CD4-positive, alpha-beta T cell treated with Interferon alpha-2 for 1 hour (primary cell): ENCODE measurements around the gene TLNRD1.

ENCODE experiments used
- DNase-seq, 2 donors: peaks; one replicate each; pipeline ENCODE4 v3.0.0-alpha.2; 2020 to 2022

TLNRD1 gene

GRCh38 chr15:81002331-81003096 is 1.8 kb downstream of the TLNRD1 start:
- no peak for DNase-seq

GRCh38 chr15:81003097-81003350 is 2.3 kb downstream of the TLNRD1 start:
- DNase-seq, result no peak

- DNase-seq, result no peak
Measured at GRCh38 chr15:81006124-81006523, 5.4 kb downstream of the TLNRD1 start.

GRCh38 chr15:81007428-81008064 is 6.8 kb downstream of the TLNRD1 start:
- no peak for DNase-seq

GRCh38 chr15:81008312-81008711 is 7.6 kb downstream of the TLNRD1 start:
- DNase-seq, result no peak

- no peak for DNase-seq
Measured at GRCh38 chr15:81010086-81010485, 9.4 kb downstream of the TLNRD1 start.

GRCh38 chr15:81011593-81011992 is 10.9 kb downstream of the TLNRD1 start:
- no peak for DNase-seq

- no peak for DNase-seq
Measured at GRCh38 chr15:81012588-81012987, 11.9 kb downstream of the TLNRD1 start.

GRCh38 chr15:81013396-81013929 is 12.7 kb downstream of the TLNRD1 start:
- no peak for DNase-seq

- no peak for DNase-seq
Measured at GRCh38 chr15:81014446-81015093, 13.8 kb downstream of the TLNRD1 start.

GRCh38 chr15:81015621-81016488 is 15.1 kb downstream of the TLNRD1 start:
- no peak for DNase-seq

- DNase-seq, result no peak
Measured at GRCh38 chr15:81016489-81017068, 15.9 kb downstream of the TLNRD1 start.

- no peak for DNase-seq
Measured at GRCh38 chr15:81018197-81018596, 17.5 kb downstream of the TLNRD1 start.

GRCh38 chr15:81021321-81021720 is 20.6 kb downstream of the TLNRD1 start:
- DNase-seq, result no peak

GRCh38 chr15:81023483-81024264 is 23.0 kb downstream of the TLNRD1 start:
- peak; percentile 30 to 60 for DNase-seq

- no peak for DNase-seq
Measured at GRCh38 chr15:81024265-81024872, 23.6 kb downstream of the TLNRD1 start.

GRCh38 chr15:81024936-81025335 is 24.2 kb downstream of the TLNRD1 start:
- DNase-seq, result no peak

- DNase-seq, result no peak
Measured at GRCh38 chr15:81025721-81026370, 25.1 kb downstream of the TLNRD1 start.

- no peak for DNase-seq
Measured at GRCh38 chr15:81026836-81027599, 26.3 kb downstream of the TLNRD1 start.
